PC-9 (cell line): ENCODE results near the gene TCF4. TPM values are rescaled to one million over a fixed set of nuclear protein-coding genes. Genes with fewer than 3 reads are reported as not detected.

Experiments used
- BruUV-seq: library from RNA; stranded (reverse); fragments of 400-500 nt; replicated peaks from 2 replicates; lab custom pipeline; 2021; lab: Mats Ljungman, UMichigan
- CTCF ChIA-PET: fragments of 300-600 bp; sonication (Branson Sonifier 250); formaldehyde crosslinking; loops from one replicate; lab custom pipeline; 2022; ENCODE audit warnings: antibody characterized with exemption; lab: Charles Lee
- POLR2A ChIA-PET: fragments of 300-600 bp; sonication (Branson Sonifier 250); formaldehyde crosslinking; loops from one replicate; lab custom pipeline; 2022; ENCODE audit warnings: antibody characterized with exemption; ENCODE audit not compliant: unreplicated experiment; lab: Charles Lee
- DNase-seq, 2 experiments: peaks; one replicate each; pipeline versions ENCODE4 v3.0.0 to v3.0.0-alpha.2; 2015 to 2022; ENCODE audit warnings: mixed read lengths in 1 of 2
- H2AFZ ChIP-seq: fragments of 200-600 bp; sonication (generic); 2 replicates; pipeline ENCODE4 v1.8.1; 2017; ENCODE audit warnings: antibody characterized with exemption
- H3F3A ChIP-seq: fragments of 200-600 bp; sonication (generic); 2 replicates; pipeline ENCODE4 v1.8.1; 2017; ENCODE audit warnings: antibody characterized with exemption, mild to moderate bottlenecking, low read depth; ENCODE audit not compliant: insufficient read depth
- H3K27ac ChIP-seq: fragments of 200-600 bp; sonication (generic); 2 replicates; pipeline ENCODE4 v1.6.1; 2016; ENCODE audit warnings: mixed run types
- H3K27me3 ChIP-seq: fragments of 200-600 bp; sonication (generic); 2 replicates; pipeline ENCODE4 v1.6.1; 2016; ENCODE audit warnings: low read depth, mixed run types; ENCODE audit not compliant: insufficient read depth
- H3K36me3 ChIP-seq: fragments of 200-600 bp; sonication (generic); 2 replicates; pipeline ENCODE4 v1.6.1; 2016; ENCODE audit warnings: low read depth, mixed run types
- H3K4me1 ChIP-seq: fragments of 200-600 bp; sonication (generic); replicated peaks from 2 replicates; pipeline ENCODE4 v1.6.1; 2016; ENCODE audit warnings: mixed run types; ENCODE audit not compliant: insufficient read depth
- H3K4me2 ChIP-seq: fragments of 200-600 bp; sonication (generic); 2 replicates; pipeline ENCODE4 v1.6.1; 2017; ENCODE audit warnings: mixed run types
- H3K4me3 ChIP-seq: fragments of 200-600 bp; sonication (generic); 2 replicates; pipeline ENCODE4 v1.6.1; 2016; ENCODE audit warnings: mixed run types
- H3K79me2 ChIP-seq: fragments of 200-600 bp; sonication (generic); 2 replicates; pipeline ENCODE4 v1.6.1; 2017; ENCODE audit warnings: low read depth, mixed run types
- H3K9me2 ChIP-seq: fragments of 200-600 bp; sonication (generic); 2 replicates; pipeline ENCODE4 v1.8.1; 2017; ENCODE audit warnings: mild to moderate bottlenecking; ENCODE audit not compliant: insufficient read depth
- H3K9me3 ChIP-seq: fragments of 200-600 bp; sonication (generic); 2 replicates; pipeline ENCODE4 v1.8.1; 2016; ENCODE audit warnings: low read depth; ENCODE audit not compliant: insufficient read depth
- H4K20me1 ChIP-seq: fragments of 200-600 bp; sonication (generic); 2 replicates; pipeline ENCODE4 v1.8.1; 2017; ENCODE audit not compliant: insufficient read depth
- EZH2 ChIP-seq: fragments of 200-600 bp; sonication (generic); IDR thresholded peaks from 2 replicates; pipeline ENCODE4 v1.8.0; 2017; ENCODE audit warnings: antibody characterized with exemption, low read depth
- intact Hi-C: fragments of 100-400 bp; cut with micrococcal nuclease; formaldehyde crosslinking; loops from one replicate; pipeline ENCODE4 v1.10.0; 2022; ENCODE audit not compliant: unreplicated experiment
- total RNA-seq: library from RNA; stranded (reverse); gene quantifications from 2 replicates; pipeline ENCODE4 v1.2.3, GENCODE V29; 2021
- TF ChIP-seq, protein P1 (sequence below): fragments of 200-600 bp; sonication (generic); conservative IDR thresholded peaks from 2 replicates; pipeline ENCODE4 v1.6.1; 2017; ENCODE audit warnings: mixed run types, antibody characterized with exemption, mild to moderate bottlenecking, moderate library complexity

The TCF4 gene
- total RNA-seq, 1 experiment from 2014 or later = 0.74 TPM

DNA sequence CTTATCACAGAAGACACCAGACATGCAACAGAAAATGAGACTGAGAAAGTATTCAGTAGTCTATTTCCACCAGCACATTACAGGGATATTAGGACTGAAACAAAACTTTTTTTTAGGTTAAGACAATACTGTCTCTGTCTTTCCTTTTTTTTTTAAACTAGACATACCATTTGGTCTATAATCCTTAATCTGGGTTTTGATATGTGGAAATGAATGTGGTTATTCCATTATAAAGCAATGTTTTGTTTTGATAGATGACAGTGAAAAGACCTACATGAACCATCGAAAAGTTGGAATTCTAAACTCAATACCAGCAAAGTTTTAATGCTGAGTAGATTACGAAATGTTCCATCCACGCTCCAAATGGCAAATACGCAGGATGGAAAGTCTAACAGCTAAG lies 123.4 kb downstream of the TCF4 start:
- no peaks in the 10 kb centered on the region for H3K9me3 ChIP-seq
- no peak overlapping the region for H3K4me3 ChIP-seq
- no peaks in the 10 kb centered on the region for H3K36me3 ChIP-seq
- no peaks in the 10 kb centered on the region for H3K27me3 ChIP-seq
- ChIA-PET CTCF (no interaction called here), POLR2A (no interaction called here)
- H3K79me2 ChIP-seq = no peaks in the 10 kb centered on the region
- intact Hi-C loops = no loop called here
- DNase-seq = no peak
- H2AFZ ChIP-seq = no peak overlapping the region
- H3K27ac ChIP-seq = no peak overlapping the region
- no peaks in the 10 kb centered on the region for H3K4me1 ChIP-seq
- H4K20me1 ChIP-seq = no peaks in the 10 kb centered on the region
- H3K4me2 ChIP-seq = no peak overlapping the region
- no peaks in the 10 kb centered on the region for H3F3A ChIP-seq
- TF ChIP-seq, protein P1, sequence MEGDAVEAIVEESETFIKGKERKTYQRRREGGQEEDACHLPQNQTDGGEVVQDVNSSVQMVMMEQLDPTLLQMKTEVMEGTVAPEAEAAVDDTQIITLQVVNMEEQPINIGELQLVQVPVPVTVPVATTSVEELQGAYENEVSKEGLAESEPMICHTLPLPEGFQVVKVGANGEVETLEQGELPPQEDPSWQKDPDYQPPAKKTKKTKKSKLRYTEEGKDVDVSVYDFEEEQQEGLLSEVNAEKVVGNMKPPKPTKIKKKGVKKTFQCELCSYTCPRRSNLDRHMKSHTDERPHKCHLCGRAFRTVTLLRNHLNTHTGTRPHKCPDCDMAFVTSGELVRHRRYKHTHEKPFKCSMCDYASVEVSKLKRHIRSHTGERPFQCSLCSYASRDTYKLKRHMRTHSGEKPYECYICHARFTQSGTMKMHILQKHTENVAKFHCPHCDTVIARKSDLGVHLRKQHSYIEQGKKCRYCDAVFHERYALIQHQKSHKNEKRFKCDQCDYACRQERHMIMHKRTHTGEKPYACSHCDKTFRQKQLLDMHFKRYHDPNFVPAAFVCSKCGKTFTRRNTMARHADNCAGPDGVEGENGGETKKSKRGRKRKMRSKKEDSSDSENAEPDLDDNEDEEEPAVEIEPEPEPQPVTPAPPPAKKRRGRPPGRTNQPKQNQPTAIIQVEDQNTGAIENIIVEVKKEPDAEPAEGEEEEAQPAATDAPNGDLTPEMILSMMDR = no peak
- no peak for TF ChIP-seq EZH2
- H3K9me2 ChIP-seq = no peaks in the 10 kb centered on the region
- BruUV-seq = no TSS peak

DNA sequence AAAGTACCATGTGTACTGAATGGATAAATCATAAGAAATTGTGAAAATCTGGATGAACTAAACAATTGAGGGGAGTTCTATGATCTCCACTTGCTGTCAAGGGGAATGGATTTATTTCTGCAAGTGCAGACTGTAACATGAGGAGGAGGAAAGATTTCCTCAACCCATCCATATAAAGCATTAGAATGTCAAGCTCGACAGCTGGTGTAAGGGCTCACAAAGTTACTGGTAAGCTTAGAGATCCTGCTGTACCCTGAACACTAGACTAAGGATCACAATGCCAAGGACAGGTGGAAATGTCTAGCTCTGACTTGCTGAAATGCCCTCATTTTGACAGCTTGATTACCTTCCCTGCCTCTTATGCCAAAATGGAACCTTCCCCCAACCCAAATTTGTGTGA lies 125.3 kb downstream of the TCF4 start:
- CTCF ChIA-PET = no interaction called here
- H4K20me1 ChIP-seq = no peaks in the 10 kb centered on the region
- intact Hi-C loops = no loop called here

DNA sequence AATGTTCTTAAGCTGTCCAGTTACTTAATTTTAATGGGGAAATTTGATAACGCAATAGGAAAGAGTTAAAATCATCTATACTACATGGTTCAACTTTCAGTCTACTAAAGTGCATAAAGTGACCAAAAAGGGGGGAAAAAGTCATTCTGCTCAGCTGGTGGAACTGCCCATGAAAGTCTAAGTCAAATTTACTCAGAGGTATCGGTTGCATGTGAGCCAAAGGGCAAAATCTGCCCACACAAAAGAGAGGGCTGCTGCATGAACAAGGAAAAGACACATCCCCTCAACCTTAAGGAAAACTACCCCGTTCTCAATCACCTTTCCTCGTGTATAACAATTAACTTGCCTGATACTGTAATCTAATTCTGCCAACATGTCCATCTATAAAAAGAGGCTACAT lies 126.1 kb downstream of the TCF4 start:
- H3K36me3 ChIP-seq = no peaks in the 10 kb centered on the region
- H3K27ac ChIP-seq = no peak overlapping the region
- H3K9me3 ChIP-seq = no peaks in the 10 kb centered on the region
- no peak overlapping the region for H3K4me2 ChIP-seq
- no peaks in the 10 kb centered on the region for H3K27me3 ChIP-seq
- H3K9me2 ChIP-seq = no peaks in the 10 kb centered on the region
- no peaks in the 10 kb centered on the region for H3K4me1 ChIP-seq
- H3K79me2 ChIP-seq = no peaks in the 10 kb centered on the region
- TF ChIP-seq, protein P1 = no peak
- TF ChIP-seq EZH2 = no peak
- ChIA-PET CTCF (no interaction called here), POLR2A (no interaction called here)
- no peaks in the 10 kb centered on the region for H3F3A ChIP-seq
- no peak for DNase-seq
- no peak overlapping the region for H2AFZ ChIP-seq
- intact Hi-C loops = no loop called here
- no peaks in the 10 kb centered on the region for H4K20me1 ChIP-seq
- no TSS peak for BruUV-seq
- H3K4me3 ChIP-seq = no peak overlapping the region

More for the DNA sequence above, 125.3 kb downstream of the TCF4 start:
- no peaks in the 10 kb centered on the region for H3K4me1 ChIP-seq
- no peaks in the 10 kb centered on the region for H3K79me2 ChIP-seq
- no peak for TF ChIP-seq EZH2
- TF ChIP-seq, protein P1 = no peak
- H3K36me3 ChIP-seq = no peaks in the 10 kb centered on the region
- no TSS peak for BruUV-seq
- no peaks in the 10 kb centered on the region for H3K27me3 ChIP-seq
- no peaks in the 10 kb centered on the region for H3F3A ChIP-seq
- H2AFZ ChIP-seq = no peak overlapping the region
- H3K27ac ChIP-seq = no peak overlapping the region
- H3K9me2 ChIP-seq = no peaks in the 10 kb centered on the region
- no peaks in the 10 kb centered on the region for H3K9me3 ChIP-seq
- POLR2A ChIA-PET = interaction anchor here (0.5 kb wide), 1 partner anchor 90 kb away, joined by 14 read pairs; no protein-coding TSS in a partner anchor
- H3K4me2 ChIP-seq = no peak overlapping the region
- no peak overlapping the region for H3K4me3 ChIP-seq
- no peak for DNase-seq
